Activated effector memory CD4-positive, alpha-beta T cell treated with Interleukin-2 at 50 U/mL for 16 hours (primary cell): ENCODE results near the gene THSD4.

Experiments
- DNase-seq: peaks from one replicate; pipeline ENCODE4 v3.0.0-alpha.2; 2020

The THSD4 gene

GRCh38 chr15:71780115-71780976 lies 665.1 kb downstream of the THSD4 start:
- no peak for DNase-seq

GRCh38 chr15:71781179-71781964 lies 666.1 kb downstream of the THSD4 start:
- DNase-seq: no peak

- DNase-seq: no peak
Observed at GRCh38 chr15:71781965-71782265, 666.6 kb downstream of the THSD4 start.

GRCh38 chr15:71782422-71783165 lies 667.3 kb downstream of the THSD4 start:
- no peak for DNase-seq

- no peak for DNase-seq
Observed at GRCh38 chr15:71784719-71785118, 669.4 kb downstream of the THSD4 start.

GRCh38 chr15:71785996-71786395 lies 670.7 kb downstream of the THSD4 start:
- no peak for DNase-seq

GRCh38 chr15:71786673-71787072 lies 671.4 kb downstream of the THSD4 start:
- no peak for DNase-seq

GRCh38 chr15:71788646-71789579 lies 673.6 kb downstream of the THSD4 start:
- no peak for DNase-seq

- DNase-seq: no peak
Observed at GRCh38 chr15:71789616-71790015, 674.3 kb downstream of the THSD4 start.

- DNase-seq: no peak
Observed at GRCh38 chr15:71790081-71790480, 674.8 kb downstream of the THSD4 start.

- no peak for DNase-seq
Observed at GRCh38 chr15:71791975-71792374, 676.7 kb downstream of the THSD4 start.

- no peak for DNase-seq
Observed at GRCh38 chr15:71792521-71792920, 677.2 kb downstream of the THSD4 start.

- no peak for DNase-seq
Observed at GRCh38 chr15:71798641-71799040, 683.4 kb downstream of the THSD4 start.

GRCh38 chr15:71800190-71800589 lies 684.9 kb downstream of the THSD4 start:
- DNase-seq: no peak

- DNase-seq: no peak
Observed at GRCh38 chr15:71800835-71801745, 685.8 kb downstream of the THSD4 start.

GRCh38 chr15:71801935-71802655 lies 686.8 kb downstream of the THSD4 start:
- DNase-seq: no peak

- no peak for DNase-seq
Observed at GRCh38 chr15:71802770-71803169, 687.5 kb downstream of the THSD4 start.

- DNase-seq: no peak
Observed at GRCh38 chr15:71804226-71804625, 689.0 kb downstream of the THSD4 start.

GRCh38 chr15:71804695-71805470 lies 689.6 kb downstream of the THSD4 start:
- no peak for DNase-seq

- DNase-seq: no peak
Observed at GRCh38 chr15:71806452-71806931, 691.2 kb downstream of the THSD4 start.
